Smooth muscle cell of the umbilical artery (primary cell): ENCODE measurements around the gene SLC6A4. TPM values are rescaled to one million over a fixed set of nuclear protein-coding genes. Genes with fewer than 3 reads are reported as not detected.

Experiments
- total RNA-seq: library from RNA; depleted of rRNA; stranded (reverse); fragments of >200 nt; gene quantifications from 2 replicates; pipeline ENCODE4 v1.2.3, GENCODE V29; 2014

Gene SLC6A4
- total RNA-seq: not detected in 2 replicates

GRCh38 chr17:30235386-30236296 lies at the start of gene SLC6A4:
Gene SLC6A4, minus strand, starts transcription at chr17:30235697. Its CDS starts 13,739 bp downstream, at chr17:30221958.

Other genes with a start within 250 kb of the SLC6A4 start
- 7.7 and 13.4 TPM in 2 replicates for gene NSRP1, start 118.9 kb downstream of the SLC6A4 start, total RNA-seq
- gene BLMH, start 56.2 kb upstream of the SLC6A4 start, total RNA-seq: 27.9 and 35.6 TPM in 2 replicates
- not detected in 2 replicates for gene TMIGD1, start 98.4 kb upstream of the SLC6A4 start, total RNA-seq
- 175 and 287 TPM in 2 replicates for gene CPD, start 143.2 kb upstream of the SLC6A4 start, total RNA-seq
- 45.1 and 50.7 TPM in 2 replicates for gene GOSR1, start 241.7 kb upstream of the SLC6A4 start, total RNA-seq